ENCODE results near the gene FILIP1. TPM values are rescaled to one million over a fixed set of nuclear protein-coding genes. Genes with fewer than 3 reads are reported as not detected.

The FILIP1 gene
- total RNA-seq, 1 experiment from 2014 or later, result 2.9 TPM

- TF ChIP-seq ZNF317 (CRISPR knock-in tag; IDR thresholded peaks at IDR 0.05; ENCODE audit: borderline replicate concordance, low read depth) (no peak), NFATC4 (CRISPR knock-in tag; IDR thresholded peaks at IDR 0.05) (no peak), OVOL2 (CRISPR knock-in tag; IDR thresholded peaks at IDR 0.05; ENCODE audit: borderline replicate concordance) (no peak), GABPB1 (CRISPR knock-in tag; IDR thresholded peaks at IDR 0.05) (no peak), IRF2 (CRISPR knock-in tag; IDR thresholded peaks at IDR 0.05; ENCODE audit: borderline replicate concordance, low read depth) (no peak)
- TF ChIP-seq, protein P1, sequence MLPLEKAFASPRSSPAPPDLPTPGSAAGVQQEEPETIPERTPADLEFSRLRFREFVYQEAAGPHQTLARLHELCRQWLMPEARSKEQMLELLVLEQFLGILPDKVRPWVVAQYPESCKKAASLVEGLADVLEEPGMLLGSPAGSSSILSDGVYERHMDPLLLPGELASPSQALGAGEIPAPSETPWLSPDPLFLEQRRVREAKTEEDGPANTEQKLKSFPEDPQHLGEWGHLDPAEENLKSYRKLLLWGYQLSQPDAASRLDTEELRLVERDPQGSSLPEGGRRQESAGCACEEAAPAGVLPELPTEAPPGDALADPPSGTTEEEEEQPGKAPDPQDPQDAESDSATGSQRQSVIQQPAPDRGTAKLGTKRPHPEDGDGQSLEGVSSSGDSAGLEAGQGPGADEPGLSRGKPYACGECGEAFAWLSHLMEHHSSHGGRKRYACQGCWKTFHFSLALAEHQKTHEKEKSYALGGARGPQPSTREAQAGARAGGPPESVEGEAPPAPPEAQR (CRISPR knock-in tag; IDR thresholded peaks at IDR 0.05), result no peak
Measured at GRCh38 chr6:75504465-75505222, 11.0 kb upstream of the FILIP1 start (continued).

GRCh38 chr6:75503291-75503690 lies 9.7 kb upstream of the FILIP1 start:
- H3K27ac Mint-ChIP-seq, result peak overlapping the region; percentile 46
- peaks cover 24% of the 10 kb centered on the region for H3K4me1 Mint-ChIP-seq
- CTCF ChIA-PET, result interaction anchor here (1.1 kb wide), 1 partner anchor 294 kb away, joined by 3 read pairs; no protein-coding TSS in a partner anchor
- H3K4me3 Mint-ChIP-seq, result no peak overlapping the region
- DNase-seq (ENCODE audit: low spot score), result no peak
- no peaks in the 10 kb centered on the region; the same call in 1 of the 2 replicates for H3K9me3 Mint-ChIP-seq
- H3K27me3 Mint-ChIP-seq (ENCODE audit: low read depth), result no peaks in the 10 kb centered on the region
- TF ChIP-seq CBFB (CRISPR knock-in tag; IDR thresholded peaks at IDR 0.05; ENCODE audit: low read depth) (no peak), NFE2L1 (CRISPR knock-in tag; IDR thresholded peaks at IDR 0.05) (no peak), ELF4 (CRISPR knock-in tag; IDR thresholded peaks at IDR 0.05; ENCODE audit: low read depth) (no peak), E2F5 (CRISPR knock-in tag; IDR thresholded peaks at IDR 0.05) (no peak), MYBL2 (CRISPR knock-in tag; IDR thresholded peaks at IDR 0.05) (no peak), GTF2I (CRISPR knock-in tag; conservative IDR thresholded peaks at IDR 0.05) (no peak), ATF1 (CRISPR knock-in tag; IDR thresholded peaks at IDR 0.05) (no peak), CREM (CRISPR knock-in tag; IDR thresholded peaks at IDR 0.05) (no peak), MXD4 (CRISPR knock-in tag; IDR thresholded peaks at IDR 0.05; ENCODE audit: borderline replicate concordance) (no peak), ZMAT4 (CRISPR knock-in tag; IDR thresholded peaks at IDR 0.05) (no peak), ZBTB21 (CRISPR knock-in tag; IDR thresholded peaks at IDR 0.05; ENCODE audit: borderline replicate concordance) (no peak), ZNF512 (CRISPR knock-in tag; IDR thresholded peaks at IDR 0.05; ENCODE audit: borderline replicate concordance) (no peak), ETV6 (CRISPR knock-in tag; IDR thresholded peaks at IDR 0.05) (no peak), ZNF138 (CRISPR knock-in tag; conservative IDR thresholded peaks at IDR 0.05) (no peak), IRF1 (CRISPR knock-in tag; IDR thresholded peaks at IDR 0.05) (no peak), MLX (CRISPR knock-in tag; IDR thresholded peaks at IDR 0.05) (no peak)
- TF ChIP-seq, protein P2, sequence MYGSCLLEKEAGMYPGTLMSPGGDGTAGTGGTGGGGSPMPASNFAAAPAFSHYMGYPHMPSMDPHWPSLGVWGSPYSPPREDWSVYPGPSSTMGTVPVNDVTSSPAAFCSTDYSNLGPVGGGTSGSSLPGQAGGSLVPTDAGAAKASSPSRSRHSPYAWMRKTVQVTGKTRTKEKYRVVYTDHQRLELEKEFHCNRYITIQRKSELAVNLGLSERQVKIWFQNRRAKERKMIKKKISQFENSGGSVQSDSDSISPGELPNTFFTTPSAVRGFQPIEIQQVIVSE (CRISPR knock-in tag; IDR thresholded peaks at IDR 0.05; ENCODE audit: borderline replicate concordance), result no peak
- POLR2A ChIA-PET, result no interaction called here
- ATAC-seq, result no peak
- H3K36me3 Mint-ChIP-seq, result 0 out of 2 replicates have a peak, but pooled peaks cover 2% of the 10 kb centered on the region
